ENCODE results near the gene SETBP1. TPM values are rescaled to one million over a fixed set of nuclear protein-coding genes. Genes with fewer than 3 reads are reported as not detected.

SETBP1 gene
- total RNA-seq, 1 experiment from 2014 or later = 0.23 TPM

- in situ Hi-C loops (cut with HindIII; ENCODE audit: low pct_unique_long_range_greater_than_20kb, low sequenced_read_pairs) (no loop called here), intact Hi-C loops (cut with micrococcal nuclease; ENCODE audit: unreplicated experiment) (no loop called here)
- Histone ChIP-seq H3K36me3 (ENCODE audit: control insufficient read depth, insufficient read depth, low read length) (no peaks in the 10 kb centered on the region), H3K9me3 (ENCODE audit: control insufficient read depth, insufficient read depth, low read depth, low read length) (no peaks in the 10 kb centered on the region), H3K27ac (ENCODE audit: low read length) (no peak overlapping the region), H3K4me3 (ENCODE audit: low read depth in 2 of 2, low read length in 2 of 2) (no peak overlapping the region), H3K4me1 (ENCODE audit: control insufficient read depth, insufficient read depth, low read length) (no peaks in the 10 kb centered on the region), H3K27me3 (ENCODE audit: control insufficient read depth, insufficient read depth, low read length) (no peaks in the 10 kb centered on the region; the same call in 1 of the 2 replicates)
- DNase-seq (ENCODE audit: low read depth, low spot score) (no peak), ATAC-seq (no peak)
- POLR2A ChIA-PET = no interaction called here
- TF ChIP-seq TCF7L2 (IDR thresholded peaks at IDR 0.05; ENCODE audit: low read depth, low read length) (no peak), CTCF (IDR thresholded peaks at IDR 0.05) (no peak), REST (IDR thresholded peaks at IDR 0.05; ENCODE audit: insufficient read depth in 1 of 2, low read depth in 2 of 2, low read length in 1 of 2) (no peak), POLR2AphosphoS5 (IDR thresholded peaks at IDR 0.05; ENCODE audit: low read depth, low read length) (no peak), SIN3A (IDR thresholded peaks at IDR 0.05; ENCODE audit: borderline replicate concordance, insufficient read depth, low read depth, low read length) (no peak)
- CTCF ChIA-PET = no interaction called here
- no TSS peak for BruUV-seq (replicated peaks)
These were observed 7.3 kb upstream of the SETBP1 start for GRCh38 chr18:44673256-44673880.

- no peak overlapping the region for H3K4me3 ChIP-seq (ENCODE audit: low read depth in 2 of 2, low read length in 2 of 2)
- intact Hi-C loops (cut with micrococcal nuclease; ENCODE audit: unreplicated experiment) = no loop called here
- ATAC-seq (no peak), DNase-seq (ENCODE audit: low read depth, low spot score) (no peak)
- ChIA-PET CTCF (no interaction called here), POLR2A (no interaction called here)
- H3K36me3 ChIP-seq (ENCODE audit: control insufficient read depth, insufficient read depth, low read length) = no peaks in the 10 kb centered on the region
- TF ChIP-seq POLR2AphosphoS5 (IDR thresholded peaks at IDR 0.05; ENCODE audit: low read depth, low read length) (no peak), TCF7L2 (IDR thresholded peaks at IDR 0.05; ENCODE audit: low read depth, low read length) (no peak), SIN3A (IDR thresholded peaks at IDR 0.05; ENCODE audit: borderline replicate concordance, insufficient read depth, low read depth, low read length) (no peak), REST (IDR thresholded peaks at IDR 0.05; ENCODE audit: insufficient read depth in 1 of 2, low read depth in 2 of 2, low read length in 1 of 2) (no peak), CTCF (IDR thresholded peaks at IDR 0.05) (no peak)
- H3K9me3 ChIP-seq (ENCODE audit: control insufficient read depth, insufficient read depth, low read depth, low read length) = no peaks in the 10 kb centered on the region
- BruUV-seq (replicated peaks) = no TSS peak
- H3K27me3 ChIP-seq (ENCODE audit: control insufficient read depth, insufficient read depth, low read length) = peaks cover 2% of the 10 kb centered on the region
- in situ Hi-C loops (cut with HindIII; ENCODE audit: low pct_unique_long_range_greater_than_20kb, low sequenced_read_pairs) = no loop called here
- H3K27ac ChIP-seq (ENCODE audit: low read length) = no peak overlapping the region
- no peaks in the 10 kb centered on the region for H3K4me1 ChIP-seq (ENCODE audit: control insufficient read depth, insufficient read depth, low read length)
These were observed 2.8 kb upstream of the SETBP1 start for GRCh38 chr18:44677933-44678332.
